Thoracic aorta (tissue), 2 donors: ENCODE results near the gene KCNT1. TPM values are rescaled to one million over a fixed set of nuclear protein-coding genes. Genes with fewer than 3 reads are reported as not detected.

Experiments used
- ATAC-seq: fragments of 150-250 bp; one replicate; pipeline ENCODE4 v1.8.0; 2017; ENCODE audit warnings: low read depth; ENCODE audit not compliant: insufficient number of reproducible peaks, low FRiP score
- DNase-seq: peaks from one replicate; pipeline ENCODE4 v3.0.0-alpha.2; 2020; ENCODE audit warnings: low spot score
- H3K27ac ChIP-seq, 2 donors: fragments of 200-600 bp; sonication (generic); 1 replicate in 1 of 2; 2 replicates in 1 of 2; pipeline ENCODE4 v1.5.1; 2016; ENCODE audit warnings: mild to moderate bottlenecking in 2 of 2, moderate library complexity in 2 of 2
- H3K27me3 ChIP-seq: fragments of 200-600 bp; sonication (generic); replicated peaks from 2 replicates; pipeline ENCODE4 v1.6.0; 2016; ENCODE audit warnings: mild to moderate bottlenecking; ENCODE audit not compliant: insufficient read depth
- H3K36me3 ChIP-seq: fragments of 200-600 bp; sonication (generic); one replicate; pipeline ENCODE4 v1.5.1; 2016
- H3K4me1 ChIP-seq, 2 donors: fragments of 200-600 bp; sonication (generic); 1 replicate in 1 of 2; 2 replicates in 1 of 2; pipeline versions ENCODE4 v1.5.1 to v1.6.0; 2016; ENCODE audit warnings: low read depth in 2 of 2, mild to moderate bottlenecking in 1 of 2; ENCODE audit not compliant: control insufficient read depth in 1 of 2
- H3K4me3 ChIP-seq: fragments of 200-600 bp; sonication (generic); 2 replicates; pipeline ENCODE4 v1.5.1; 2016; ENCODE audit warnings: mild to moderate bottlenecking
- H3K9me3 ChIP-seq: fragments of 200-600 bp; sonication (generic); 2 replicates; pipeline ENCODE4 v1.5.1; 2016
- total RNA-seq, 2 donors: library from RNA; depleted of rRNA; stranded (reverse); fragments of >200 nt; gene quantifications; one replicate each; pipeline versions ENCODE4 v1.1.0 to v1.2.3, GENCODE V29; 2016
- TF ChIP-seq, protein P1 (sequence below): fragments of 200-600 bp; sonication (generic); IDR thresholded peaks from one replicate; pipeline ENCODE4 v1.5.1; 2019; ENCODE audit warnings: antibody characterized with exemption

KCNT1 gene
- total RNA-seq, 2 donors from 2014 or later = 0.28 to 0.54 TPM

DNA sequence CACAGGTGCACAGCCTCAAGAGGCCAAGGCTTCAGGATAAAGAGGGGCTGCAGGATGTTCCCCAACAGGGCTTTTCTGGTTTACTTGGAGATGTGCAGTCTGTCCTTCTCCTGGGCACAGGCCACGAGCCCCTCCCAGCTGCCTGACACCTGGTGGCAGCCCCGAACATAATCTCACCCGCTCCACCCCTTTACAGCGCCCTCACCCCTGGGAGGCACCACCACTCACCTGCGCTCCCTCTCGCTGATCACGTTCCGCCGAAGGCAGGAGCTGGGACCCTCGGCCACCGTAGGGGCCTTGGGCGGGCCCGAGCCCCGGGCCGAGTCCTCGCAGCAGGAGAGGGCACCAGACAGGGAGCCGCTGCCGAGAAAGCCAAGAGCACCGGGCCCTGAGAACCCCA lies 3.2 kb upstream of the KCNT1 start:
- TF ChIP-seq, protein P1, sequence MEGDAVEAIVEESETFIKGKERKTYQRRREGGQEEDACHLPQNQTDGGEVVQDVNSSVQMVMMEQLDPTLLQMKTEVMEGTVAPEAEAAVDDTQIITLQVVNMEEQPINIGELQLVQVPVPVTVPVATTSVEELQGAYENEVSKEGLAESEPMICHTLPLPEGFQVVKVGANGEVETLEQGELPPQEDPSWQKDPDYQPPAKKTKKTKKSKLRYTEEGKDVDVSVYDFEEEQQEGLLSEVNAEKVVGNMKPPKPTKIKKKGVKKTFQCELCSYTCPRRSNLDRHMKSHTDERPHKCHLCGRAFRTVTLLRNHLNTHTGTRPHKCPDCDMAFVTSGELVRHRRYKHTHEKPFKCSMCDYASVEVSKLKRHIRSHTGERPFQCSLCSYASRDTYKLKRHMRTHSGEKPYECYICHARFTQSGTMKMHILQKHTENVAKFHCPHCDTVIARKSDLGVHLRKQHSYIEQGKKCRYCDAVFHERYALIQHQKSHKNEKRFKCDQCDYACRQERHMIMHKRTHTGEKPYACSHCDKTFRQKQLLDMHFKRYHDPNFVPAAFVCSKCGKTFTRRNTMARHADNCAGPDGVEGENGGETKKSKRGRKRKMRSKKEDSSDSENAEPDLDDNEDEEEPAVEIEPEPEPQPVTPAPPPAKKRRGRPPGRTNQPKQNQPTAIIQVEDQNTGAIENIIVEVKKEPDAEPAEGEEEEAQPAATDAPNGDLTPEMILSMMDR = no peak
- Histone ChIP-seq H3K27ac (no peak overlapping the region), H3K4me3 (no peak overlapping the region), H3K36me3 (no peaks in the 10 kb centered on the region), H3K9me3 (no peaks in the 10 kb centered on the region), H3K27me3 (no peaks in the 10 kb centered on the region), H3K4me1 (peaks cover 0 to 5% of the 10 kb centered on the region in 2 donors)
- ATAC-seq = no peak
- no peak for DNase-seq

DNA sequence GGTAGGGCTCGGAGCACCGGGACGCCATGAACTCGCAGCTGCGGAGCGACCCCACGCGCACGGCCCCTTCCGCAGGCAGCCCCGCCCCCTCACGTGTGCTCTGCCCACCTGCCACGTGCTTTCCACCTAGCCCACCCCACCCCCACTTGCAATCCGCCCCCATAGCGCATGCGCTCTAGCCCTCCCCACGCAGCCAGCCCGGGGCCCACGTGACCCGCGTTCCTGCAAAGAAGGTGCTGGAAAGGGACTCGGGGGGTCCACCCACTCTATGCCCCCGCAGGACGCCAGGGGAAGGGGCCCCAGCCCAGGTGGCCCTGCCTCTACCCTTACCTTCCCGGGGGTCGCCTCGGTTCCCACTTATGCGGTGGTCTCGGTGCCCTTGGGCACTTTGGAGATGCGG lies 2.5 kb upstream of the KCNT1 start, which contains the start of gene SOHLH1:
SOHLH1 (minus strand) TSS at position 42 of the 400 bp plus-strand sequence; CDS start at position 28, 14 bp downstream.
- TF ChIP-seq, protein P1 = no peak
- Histone ChIP-seq H3K9me3 (no peaks in the 10 kb centered on the region), H3K27me3 (no peaks in the 10 kb centered on the region), H3K27ac (no peak within 1 kb of the TSS), H3K4me1 (peaks cover 0 to 5% of the 10 kb centered on the region in 2 donors), H3K36me3 (no peaks in the 10 kb centered on the region), H3K4me3 (no peak within 1 kb of the TSS)
- ATAC-seq = no peak
- no peak for DNase-seq

DNA sequence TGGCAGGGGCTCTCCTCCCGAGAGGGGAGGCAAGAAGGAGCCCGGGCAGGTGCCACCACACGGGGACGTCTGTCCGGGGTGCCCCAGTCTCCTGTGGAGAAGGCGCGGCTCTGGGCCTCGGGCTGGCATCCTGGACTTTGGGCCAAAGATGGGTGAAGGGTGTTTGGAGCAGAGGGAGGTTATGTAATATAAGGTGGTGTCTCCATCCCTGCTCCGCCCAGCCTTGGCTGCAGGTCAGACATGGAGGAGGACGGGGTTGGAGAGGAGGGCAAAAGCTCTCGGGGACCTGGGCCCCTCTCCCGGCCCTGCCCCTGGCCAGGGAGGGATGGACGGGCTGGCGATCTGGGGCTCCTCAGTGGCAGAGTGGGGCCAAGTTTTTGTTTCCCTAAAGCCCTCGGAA lies 1.5 kb upstream of the KCNT1 start:
- no peaks in the 10 kb centered on the region for H3K9me3 ChIP-seq
- H3K4me1 ChIP-seq = peaks cover 0 to 5% of the 10 kb centered on the region in 2 donors
- ATAC-seq = no peak
- H3K27me3 ChIP-seq = no peaks in the 10 kb centered on the region
- no peak overlapping the region for H3K4me3 ChIP-seq
- TF ChIP-seq, protein P1 = no peak
- no peak overlapping the region for H3K27ac ChIP-seq
- no peaks in the 10 kb centered on the region for H3K36me3 ChIP-seq
- no peak for DNase-seq

DNA sequence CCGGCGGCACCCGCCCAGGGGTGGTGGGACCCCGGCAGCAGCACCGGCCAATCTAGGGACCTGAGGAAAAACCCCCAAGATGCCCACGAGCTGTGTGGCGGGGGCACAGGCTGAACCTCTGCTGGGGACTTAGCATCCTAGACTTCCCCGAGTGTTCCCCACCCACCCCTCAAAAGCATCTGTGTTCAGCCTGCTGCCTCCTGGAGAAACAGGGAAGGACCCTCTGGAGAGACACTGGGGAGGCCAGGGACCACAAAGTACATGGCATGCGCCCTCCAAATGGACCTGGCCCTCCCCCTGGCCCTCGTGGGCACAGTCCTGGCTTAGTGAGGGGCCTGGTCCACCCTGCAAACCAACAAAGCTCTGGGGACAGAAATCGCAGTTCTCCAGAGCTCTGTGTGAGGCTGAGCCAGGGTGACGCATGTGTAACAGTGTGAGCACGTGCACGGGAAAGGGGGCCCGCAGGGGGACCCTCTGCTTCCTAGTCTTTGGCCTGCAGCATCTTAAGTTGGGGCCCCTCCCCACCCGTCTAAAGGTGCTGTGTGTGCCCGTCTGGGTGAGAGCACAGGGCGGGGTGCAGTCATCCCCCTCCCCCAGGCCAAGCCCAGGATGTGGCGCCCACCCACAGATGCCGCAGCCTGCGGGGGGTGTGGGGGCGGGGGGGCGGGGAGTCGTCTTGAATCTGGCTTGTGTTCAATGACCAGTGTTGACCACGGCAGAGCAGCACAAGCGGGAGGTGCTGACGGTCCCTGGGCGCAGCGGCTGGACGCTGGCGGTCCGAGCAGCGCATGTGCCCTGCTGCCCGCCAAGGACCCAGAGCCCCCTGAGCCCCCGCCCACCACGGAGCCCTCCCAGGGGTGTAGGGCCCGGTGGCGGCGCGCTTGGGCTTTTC lies 672 bp upstream of the KCNT1 start:
- Histone ChIP-seq H3K9me3 (no peaks in the 10 kb centered on the region), H3K27ac (no peak overlapping the region), H3K4me1 (peaks cover 0 to 5% of the 10 kb centered on the region in 2 donors), H3K4me3 (peak overlapping the region; percentile 53), H3K36me3 (no peaks in the 10 kb centered on the region), H3K27me3 (no peaks in the 10 kb centered on the region)
- DNase-seq (no peak), ATAC-seq (no peak)
- TF ChIP-seq, protein P1 = no peak

DNA sequence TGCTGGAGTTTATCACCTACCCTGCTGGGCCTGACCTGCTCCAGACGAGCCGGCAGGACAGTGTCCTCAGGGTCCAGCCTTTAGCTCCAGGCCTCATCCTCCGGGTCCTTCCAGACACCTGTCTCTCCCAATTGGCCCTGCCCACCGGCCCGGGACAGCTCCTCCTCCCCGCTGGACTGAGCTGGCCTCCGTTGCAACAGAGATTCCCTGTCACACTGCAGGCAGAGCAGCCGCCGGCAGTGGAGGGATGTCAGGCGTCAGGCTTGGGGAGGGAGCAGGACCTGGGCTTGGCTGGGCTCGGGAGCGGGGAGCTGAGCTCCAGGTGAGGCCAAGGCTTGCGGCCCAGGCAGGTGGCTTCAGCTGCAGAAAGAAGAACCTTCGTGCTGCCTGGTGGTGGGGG lies 1.7 kb downstream of the KCNT1 start:
- Histone ChIP-seq H3K27me3 (no peaks in the 10 kb centered on the region), H3K4me3 (no peak overlapping the region), H3K36me3 (no peaks in the 10 kb centered on the region), H3K4me1 (peaks cover 0 to 5% of the 10 kb centered on the region in 2 donors), H3K9me3 (no peaks in the 10 kb centered on the region), H3K27ac (no peak overlapping the region)
- DNase-seq = no peak
- TF ChIP-seq, protein P1 = no peak
- no peak for ATAC-seq
